GM21529 (cell line): ENCODE measurements around the gene ADGRD1.
"Not testable (repeated sequence)": the region's sequence is repeated elsewhere in the genome, so short reads cannot be mapped to it uniquely, and the experiment has no call there.

Experiments used
- ATAC-seq: cut with Tn5 transposase; IDR thresholded peaks from one replicate; pipeline ENCODE4 v1.9.1; 2021; ENCODE audit not compliant: unreplicated experiment

ADGRD1 gene

DNA sequence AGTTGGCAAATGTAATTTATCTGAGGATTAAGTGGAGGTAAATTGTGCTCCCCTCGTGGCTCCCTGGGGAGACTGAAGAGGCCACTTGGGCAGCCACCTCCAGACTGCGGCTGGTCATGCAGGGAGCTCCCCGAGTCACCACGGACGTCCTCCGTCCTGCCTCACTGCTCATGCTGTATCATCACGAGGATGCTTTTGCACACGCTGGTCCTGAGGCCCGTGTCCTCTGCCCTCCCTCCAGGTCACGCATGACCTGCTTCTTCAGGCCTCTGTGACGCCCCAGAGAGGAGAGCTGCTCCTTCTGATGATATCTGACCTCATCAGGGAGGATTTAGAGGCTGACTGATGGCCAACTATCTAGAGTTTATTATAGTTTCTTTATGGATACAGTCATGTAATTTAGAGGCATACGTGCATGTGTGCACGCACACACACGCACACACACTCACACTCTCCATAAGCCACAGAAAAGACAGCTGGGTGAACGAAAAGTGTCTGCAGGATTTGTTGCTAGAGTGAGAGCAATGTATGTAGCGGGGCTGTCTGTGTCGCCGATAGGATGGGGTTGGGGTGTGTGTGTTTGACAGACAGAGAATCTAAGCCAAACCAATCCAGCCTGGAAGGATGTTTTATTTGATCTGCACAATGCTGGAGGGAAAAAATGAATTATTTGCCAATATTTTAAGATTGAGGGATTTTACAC, 160.0 kb downstream of the ADGRD1 start:
- ATAC-seq: no peak

DNA sequence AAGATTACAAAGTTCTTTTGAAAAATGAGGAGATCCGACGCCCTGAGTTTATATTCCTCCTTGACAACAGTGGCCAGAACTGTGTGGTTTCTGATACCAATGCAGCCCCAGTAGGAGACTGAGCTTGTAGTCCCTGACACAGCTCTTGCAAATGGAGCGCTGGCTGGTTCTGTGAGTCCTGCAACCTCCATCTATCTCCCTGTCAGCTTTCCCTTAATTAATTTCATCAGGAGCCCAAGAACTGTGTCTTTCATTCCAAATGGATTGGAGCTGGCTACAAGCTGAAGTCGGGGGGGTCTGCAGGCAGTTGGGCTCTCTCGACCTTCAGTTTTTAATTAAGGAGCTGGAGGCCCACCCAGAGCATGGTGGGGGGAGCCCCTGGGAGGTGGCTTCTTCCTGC, 160.6 kb downstream of the ADGRD1 start:
- ATAC-seq: no peak

DNA sequence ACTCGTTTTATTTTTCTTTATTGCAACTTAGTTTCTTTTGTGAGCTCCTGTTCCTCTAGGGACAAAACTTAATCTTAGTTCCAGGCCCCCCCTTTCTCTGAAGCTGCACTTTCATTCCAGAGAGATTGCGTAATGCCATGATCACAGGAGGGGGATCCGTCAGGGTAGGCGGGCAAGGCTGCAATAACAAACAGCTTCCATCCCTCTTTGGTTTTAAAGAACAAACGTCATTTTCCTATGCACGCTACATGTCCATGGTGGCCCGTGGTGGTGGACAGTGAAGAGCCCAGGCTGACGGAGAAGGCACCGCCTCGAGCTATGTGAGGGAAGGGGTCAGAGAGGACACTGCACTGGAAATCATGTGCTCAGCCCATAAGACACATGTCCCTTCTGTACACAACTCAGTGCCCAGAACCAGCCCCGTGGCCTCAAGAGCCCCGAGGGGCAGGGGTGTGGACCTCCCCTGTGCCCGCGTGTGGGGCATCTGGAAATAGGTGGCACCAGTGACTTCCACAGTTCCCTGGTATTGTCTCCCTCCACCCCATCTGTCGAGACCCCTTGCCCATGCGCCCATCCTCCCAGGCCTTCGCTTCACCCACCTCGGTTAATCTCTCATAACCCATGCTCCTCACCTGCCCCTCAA, 161.4 kb downstream of the ADGRD1 start:
- no peak for ATAC-seq

DNA sequence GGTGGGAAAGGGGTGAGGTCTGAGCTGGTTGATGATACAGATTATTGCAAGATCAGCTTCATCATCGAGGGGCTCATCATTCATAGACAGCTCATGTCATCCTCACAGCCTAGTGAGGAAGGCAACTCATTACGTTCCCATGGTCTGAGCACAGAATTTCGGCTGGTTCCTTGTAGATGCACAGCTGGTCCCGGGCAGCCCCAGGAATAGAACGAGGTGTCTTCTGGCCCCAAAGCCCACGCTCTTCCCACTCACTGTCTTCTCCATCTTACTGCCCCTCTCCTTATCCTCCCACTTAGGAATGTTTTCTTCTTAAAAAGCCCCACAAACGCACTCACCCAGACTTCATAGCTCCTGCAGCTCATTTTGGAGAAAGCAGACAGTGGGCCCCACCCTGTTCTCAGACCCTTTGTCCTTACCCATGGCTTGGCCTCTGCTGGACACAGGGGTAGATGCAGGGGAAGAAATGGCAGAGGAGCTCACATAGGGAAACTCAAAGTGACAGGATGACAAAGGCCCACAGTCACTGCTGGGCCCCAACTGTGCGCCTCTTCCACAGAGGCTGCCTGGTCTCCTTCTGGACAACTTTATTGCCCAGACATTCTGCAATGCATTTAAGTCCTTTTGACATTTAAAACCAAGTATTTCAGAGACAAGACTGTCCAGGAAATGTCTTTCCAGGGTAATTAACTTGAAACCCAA, 162.2 kb downstream of the ADGRD1 start:
- no peak for ATAC-seq

DNA sequence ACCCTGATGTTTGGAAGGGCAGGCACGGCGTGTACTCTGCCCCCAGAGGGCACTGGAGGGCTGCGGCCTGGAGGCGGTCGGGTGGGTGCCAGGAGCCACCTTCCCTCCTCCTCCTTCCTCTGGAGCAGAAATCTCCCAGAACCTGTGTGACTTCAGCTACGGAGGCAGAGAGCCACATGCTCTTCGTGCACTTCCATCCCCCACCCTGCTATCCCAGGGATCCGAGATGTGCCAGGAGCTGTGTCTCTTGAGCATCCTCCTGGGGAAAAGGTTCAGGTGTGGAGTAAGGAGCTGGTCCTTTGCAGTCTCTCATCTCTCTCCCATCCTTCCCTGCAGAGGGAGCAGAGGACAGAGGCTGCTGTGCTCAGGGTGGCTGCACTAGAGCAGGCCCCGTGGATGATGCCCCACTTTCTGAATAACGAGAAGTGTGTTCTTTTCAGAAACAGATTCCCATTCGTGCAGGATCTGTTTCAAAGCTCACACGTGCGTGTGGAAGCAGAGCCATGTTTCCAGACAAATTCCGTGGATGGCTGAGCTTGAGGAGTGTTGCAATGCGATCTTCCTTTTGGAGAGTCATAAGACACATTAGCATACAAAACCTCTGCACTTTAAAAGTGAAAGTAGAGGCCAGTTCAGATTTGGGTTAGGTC, 162.9 kb downstream of the ADGRD1 start:
- ATAC-seq: no peak

DNA sequence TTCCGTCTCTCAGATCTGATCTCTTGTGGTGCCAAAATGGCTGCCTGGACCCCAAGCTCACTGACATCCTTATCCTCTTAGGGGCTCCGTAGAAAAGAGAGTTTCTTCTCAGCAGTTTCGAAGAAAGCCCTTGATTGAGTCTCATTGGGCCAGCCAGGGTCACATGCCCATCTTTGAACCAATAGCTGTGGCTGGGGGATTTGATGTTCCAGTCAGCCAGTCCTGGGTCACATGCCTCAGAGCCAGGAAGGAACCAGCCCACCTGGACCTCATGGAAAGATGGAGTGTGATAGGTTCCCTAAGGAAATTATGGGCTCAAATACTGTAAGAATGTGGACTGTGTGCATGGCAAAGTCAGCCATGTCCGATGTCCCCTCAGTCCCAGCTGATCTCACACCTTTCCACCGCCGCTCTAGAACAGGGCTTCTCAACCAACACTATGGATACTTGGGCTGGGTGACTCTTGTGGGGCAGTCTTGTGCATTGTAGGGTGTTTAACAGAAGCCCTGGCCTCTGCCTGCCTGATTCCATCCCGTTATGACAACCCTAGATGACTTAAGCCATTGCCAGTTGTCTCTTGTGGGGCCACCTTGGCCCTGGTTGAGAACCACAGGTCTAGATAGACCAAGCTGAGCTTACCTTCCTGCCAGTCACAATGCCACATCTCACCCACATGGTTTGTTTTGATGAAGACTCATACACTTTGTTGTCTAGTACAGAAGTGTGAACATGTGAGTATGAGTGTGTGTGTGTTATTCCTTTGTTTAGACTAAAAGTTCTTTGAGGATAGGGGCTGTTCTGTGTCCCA, 163.9 kb downstream of the ADGRD1 start:
- no peak for ATAC-seq

DNA sequence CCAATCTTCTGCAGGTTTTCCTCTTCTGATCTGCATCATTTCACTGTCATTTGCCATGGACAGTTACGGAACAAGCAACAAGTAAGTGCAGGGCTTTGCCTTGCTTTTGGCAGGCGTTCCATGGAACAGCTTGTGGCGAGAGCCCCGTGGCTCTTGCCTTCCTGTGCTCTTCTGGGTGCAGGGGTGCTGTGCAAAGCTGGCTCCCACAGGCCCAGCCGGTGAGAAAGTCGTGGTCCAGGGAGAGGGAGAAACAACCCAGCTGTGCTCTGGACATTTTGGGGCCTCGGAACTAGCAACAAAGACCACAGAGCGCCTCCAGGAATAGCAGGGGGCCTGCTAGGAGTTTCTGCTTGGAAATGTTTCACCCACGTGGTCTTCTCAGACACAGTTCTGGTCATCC, 164.7 kb downstream of the ADGRD1 start:
- no peak for ATAC-seq

DNA sequence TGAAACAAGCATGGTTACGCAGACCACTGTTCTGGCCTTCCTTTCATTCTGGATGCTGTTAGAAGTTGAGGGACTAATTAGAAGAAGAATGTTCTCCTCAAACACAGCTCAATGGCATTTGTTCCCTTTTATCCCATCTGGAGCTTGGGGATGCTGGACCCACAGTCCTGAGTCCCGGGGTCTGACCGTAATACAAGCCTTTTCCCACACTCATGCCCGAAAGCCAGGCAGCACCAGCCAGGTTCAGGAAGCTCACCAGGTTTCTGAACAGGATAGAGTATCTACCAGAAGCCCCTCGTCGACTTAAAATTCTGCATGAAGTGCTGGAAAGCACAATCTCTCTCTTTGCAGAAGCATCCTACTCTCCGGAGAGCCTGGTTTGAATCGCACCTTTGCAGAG, 165.6 kb downstream of the ADGRD1 start:
- not testable (repeated sequence) for ATAC-seq

DNA sequence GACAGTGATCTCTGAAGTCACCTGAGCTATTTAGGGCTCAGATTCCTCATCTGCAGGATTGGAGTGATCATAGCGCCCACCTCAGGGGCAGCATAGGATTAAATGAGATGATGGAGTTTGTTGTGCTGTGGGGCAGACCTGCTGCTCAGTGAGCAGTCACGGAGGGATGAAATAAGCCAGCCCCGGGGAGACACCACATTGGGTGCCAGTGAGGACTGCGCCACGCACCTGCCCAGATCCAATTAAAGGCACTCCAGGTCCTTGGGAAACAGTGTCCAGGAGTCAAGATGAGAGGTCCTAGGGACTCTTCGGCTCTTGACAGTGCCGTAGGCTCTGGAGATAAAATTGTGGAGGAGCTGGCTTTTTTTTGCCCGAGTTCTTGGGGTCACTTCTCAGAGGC, 166.2 kb downstream of the ADGRD1 start:
- ATAC-seq: no peak

DNA sequence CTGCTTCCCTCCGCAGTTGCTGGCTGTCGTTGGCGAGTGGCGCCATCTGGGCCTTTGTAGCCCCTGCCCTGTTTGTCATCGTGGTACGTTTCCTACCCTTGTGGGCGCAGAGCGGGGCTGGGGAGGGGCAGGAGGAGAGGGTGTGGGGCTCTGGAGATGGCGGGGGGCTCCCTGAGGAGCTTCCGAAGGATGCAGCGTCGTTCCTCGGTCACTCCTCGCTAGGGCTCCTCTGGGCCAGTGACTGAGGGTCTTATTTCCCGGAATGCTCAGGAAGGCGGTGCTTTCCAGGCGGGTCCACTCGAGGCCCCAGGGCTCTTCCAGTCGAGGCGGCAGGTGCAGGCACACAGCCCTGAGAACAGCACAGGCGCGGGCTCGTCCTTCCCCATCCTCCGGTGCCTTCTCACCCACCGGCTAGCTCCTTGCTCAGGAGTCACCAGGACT, 167.1 kb downstream of the ADGRD1 start:
- ATAC-seq: no peak

DNA sequence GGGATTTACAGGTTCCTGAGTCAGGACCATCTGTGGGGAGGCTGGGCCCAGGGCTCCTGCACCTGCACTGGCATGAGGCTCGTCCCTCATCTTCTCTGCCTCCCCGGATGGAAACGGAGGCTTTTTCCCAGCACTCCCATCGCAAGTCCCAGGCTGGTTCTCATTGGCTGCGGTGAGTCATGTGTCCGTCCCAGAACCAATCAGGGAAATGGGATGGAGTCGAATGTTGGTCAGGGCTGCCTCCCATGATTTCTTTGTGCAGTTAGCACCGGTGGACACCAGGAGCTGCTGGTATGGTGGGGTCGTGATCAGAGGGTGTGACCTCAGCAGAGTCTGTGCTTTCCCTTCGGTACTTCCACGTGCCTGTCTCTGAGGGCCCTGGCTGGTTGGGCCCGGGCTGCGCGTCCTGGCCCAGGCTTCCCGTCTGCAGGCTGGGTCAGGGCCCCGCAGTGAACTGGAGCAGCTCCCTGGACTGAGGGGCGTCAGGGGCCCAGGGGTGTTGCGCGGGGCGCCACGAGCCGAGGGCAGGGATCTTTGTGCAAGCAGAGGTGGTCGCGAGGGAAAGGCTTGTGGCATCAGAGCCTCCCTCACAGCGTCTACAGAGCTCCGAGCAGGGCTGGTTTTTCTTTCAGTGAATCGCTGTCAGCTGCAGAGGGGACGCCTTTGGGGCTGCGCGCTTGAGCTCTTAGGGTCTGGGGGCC, 168.1 kb downstream of the ADGRD1 start:
- no peak for ATAC-seq

DNA sequence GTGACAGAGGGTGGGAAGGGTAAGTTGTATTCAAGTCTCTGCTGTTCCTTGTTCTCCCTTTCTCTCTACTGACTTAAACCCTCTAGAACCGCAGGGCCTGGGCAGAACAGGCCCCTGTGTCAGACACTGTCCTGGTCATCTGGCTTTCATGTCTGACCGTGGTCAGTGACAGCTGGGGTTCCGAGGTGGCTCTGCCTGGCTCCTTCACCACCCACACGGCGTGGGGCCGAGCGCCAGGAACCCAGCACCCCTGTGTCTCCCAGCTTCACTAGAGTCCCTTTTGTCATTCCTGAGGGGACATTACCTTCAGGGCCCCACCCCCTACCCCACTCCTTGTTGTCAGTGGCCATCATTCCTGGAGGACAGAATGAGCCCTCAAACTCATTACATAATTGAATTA, 168.9 kb downstream of the ADGRD1 start:
- no peak for ATAC-seq

DNA sequence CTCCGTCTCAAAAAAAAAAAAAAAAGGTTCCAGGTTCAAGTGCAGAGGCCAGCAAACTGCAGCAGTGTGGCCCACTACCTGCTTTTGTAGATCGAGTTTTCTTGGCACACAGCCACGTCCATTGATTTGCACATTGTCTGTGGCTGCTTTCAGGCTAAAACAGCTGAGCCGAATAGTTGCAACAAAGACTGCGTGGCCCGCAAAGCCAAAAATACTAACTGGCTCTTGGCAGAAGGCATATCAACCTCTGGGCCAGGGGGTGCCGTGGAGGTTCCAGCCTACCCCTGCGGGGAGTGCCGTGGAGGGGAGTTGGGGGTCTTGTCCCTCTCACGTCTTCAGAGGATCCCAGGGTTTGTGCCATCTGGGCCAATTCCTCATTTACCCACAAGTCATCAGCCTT, 170.1 kb downstream of the ADGRD1 start:
- ATAC-seq: no peak

DNA sequence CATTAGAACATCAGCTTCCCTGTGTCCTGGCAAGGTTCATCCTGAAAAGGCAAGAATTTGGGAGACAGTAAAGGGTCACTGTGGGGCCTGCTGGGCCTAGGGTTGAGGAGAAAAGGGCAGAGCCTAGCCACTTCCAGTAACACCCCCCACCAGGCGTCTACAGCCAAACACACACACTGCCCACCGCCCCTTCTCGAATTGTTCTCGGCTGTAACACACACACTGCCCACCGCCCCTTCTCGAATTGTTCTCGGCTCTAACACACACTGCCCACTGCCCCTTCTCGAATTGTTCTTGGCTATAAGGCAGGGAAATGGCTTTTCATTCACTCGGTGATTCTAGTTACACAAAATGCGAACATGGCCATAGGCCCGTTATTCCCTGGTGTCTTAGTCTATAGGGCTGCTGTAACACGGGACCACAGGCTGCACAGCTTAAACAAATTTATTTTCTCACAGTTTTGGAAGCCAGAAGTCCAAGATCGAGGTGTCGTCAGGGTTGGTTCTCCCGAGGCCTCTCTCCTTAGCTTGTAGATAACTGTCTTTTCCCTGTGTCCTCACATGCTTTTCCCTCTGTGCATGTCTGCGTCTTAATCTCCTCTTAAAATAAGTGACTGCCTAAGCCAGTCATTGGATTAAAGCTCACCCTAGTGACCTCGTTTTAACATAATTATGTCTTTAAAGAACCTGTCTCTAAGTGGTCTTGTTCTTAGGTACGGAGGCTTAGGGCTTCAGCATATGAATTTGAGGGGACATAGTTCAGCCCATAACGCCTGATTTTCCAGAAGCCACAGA, 171.0 kb downstream of the ADGRD1 start:
- ATAC-seq: no peak

DNA sequence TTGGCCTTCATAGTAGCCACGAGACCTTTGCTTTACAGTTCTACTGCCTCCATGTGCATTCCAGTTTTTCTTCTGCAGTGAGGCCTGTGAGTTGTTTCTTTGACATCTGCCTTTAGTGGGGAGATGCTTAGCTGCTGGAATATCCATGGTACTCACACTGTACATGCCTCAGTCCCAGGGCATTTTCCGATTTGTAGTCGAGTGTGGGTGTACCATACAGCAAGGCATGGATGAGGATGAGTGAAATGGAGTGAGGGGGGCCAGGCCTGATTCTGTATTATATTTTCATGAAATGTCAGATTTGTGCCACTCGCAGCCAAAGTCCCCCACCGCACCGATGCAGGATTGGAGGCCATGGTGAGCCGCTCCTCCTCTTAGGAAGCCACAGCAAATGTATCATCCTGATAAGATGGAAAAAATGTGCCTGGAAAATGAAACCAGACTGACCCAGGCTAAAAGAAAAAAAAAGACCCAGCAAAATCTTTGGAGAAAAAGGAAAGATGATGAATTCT, 173.0 kb downstream of the ADGRD1 start:
- no peak for ATAC-seq

DNA sequence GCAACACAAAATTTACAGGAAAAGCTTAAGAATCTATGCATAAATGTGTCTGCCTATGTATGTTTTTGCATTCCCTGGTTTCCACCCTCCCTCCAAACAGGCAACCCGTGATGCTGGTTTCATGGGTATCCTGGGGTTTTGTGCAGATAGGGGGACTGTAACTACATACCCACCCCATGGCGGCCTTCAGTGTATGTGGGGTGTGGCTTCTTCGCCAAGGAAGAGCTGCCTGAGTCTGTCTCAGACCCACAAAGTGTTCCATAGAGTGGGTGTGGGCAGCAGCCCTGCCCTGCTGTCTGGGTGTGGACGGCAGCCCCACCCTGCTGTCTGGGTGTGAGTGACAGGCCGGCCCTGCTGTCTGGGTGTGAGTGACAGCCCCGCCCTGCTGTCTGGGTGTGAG, 174.8 kb downstream of the ADGRD1 start:
- no peak for ATAC-seq

DNA sequence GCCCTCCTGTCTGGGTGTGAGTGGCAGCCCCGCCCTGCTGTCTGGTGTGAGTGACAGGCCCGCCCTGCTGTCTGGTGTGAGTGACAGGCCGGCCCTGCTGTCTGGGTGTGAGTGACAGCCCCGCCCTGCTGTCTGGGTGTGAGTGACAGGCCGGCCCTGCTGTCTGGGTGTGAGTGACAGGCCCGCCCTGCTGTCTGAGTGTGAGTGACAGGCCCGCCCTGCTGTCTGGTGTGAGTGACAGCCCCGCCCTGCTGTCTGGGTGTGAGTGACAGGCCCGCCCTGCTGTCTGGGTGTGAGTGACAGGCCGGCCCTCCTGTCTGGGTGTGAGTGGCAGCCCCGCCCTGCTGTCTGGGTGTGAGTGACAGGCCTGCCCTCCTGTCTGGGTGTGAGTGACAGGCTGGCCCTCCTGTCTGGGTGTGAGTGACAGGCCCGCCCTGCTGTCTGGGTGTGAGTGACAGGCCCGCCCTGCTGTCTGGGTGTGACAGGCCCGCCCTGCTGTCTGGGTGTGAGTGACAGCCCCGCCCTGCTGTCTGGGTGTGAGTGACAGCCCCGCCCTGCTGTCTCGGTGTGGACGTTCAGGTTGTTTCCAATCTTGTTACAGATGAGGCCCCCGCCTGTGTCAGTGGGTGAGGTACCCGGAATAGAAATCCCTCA, 175.4 kb downstream of the ADGRD1 start:
- not testable (repeated sequence) for ATAC-seq

DNA sequence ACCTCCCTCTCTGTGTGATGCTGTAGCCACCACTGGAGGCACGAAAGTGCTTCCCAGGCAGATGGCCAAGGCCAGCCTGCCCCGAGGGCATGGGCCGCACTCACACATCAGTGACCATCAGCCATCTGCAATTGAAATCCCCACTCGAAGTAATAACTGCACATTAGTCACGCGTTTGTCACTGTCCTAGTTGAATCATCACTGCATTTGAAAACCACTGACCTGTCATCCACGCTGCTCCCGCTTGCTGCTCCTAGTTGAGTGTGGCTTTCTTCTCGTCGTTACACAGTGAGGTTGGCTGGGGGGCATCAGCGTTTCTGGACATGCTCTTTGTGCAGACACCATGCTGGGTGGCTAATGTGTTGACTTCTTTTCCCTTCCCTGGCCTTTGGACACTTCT, 176.1 kb downstream of the ADGRD1 start:
- no peak for ATAC-seq
